ENCODE measurements around the gene ATAD1. TPM values are rescaled to one million over a fixed set of nuclear protein-coding genes. Genes with fewer than 3 reads are reported as not detected.
A peak's percentile ranks its signal among the peaks of the same experiment; 100 is the strongest.

The ATAD1 gene
- total RNA-seq, 1 donor from 2014 or later: 73.7 TPM

GRCh38 chr10:87724789-87725188 is 93.2 kb downstream of the ATAD1 start:
- DNase-seq (ENCODE audit: low read depth) (no peak), FAIRE-seq (no peak)
- H3K27me3 ChIP-seq (ENCODE audit: control insufficient read depth, insufficient read depth, low read length): no peaks in the 10 kb centered on the region
- H3K4me3 ChIP-seq (ENCODE audit: low read depth, low read length): no peak overlapping the region
- H3K36me3 ChIP-seq (ENCODE audit: control insufficient read depth, insufficient read depth, low read length): no peaks in the 10 kb centered on the region
- TF ChIP-seq, protein P1, sequence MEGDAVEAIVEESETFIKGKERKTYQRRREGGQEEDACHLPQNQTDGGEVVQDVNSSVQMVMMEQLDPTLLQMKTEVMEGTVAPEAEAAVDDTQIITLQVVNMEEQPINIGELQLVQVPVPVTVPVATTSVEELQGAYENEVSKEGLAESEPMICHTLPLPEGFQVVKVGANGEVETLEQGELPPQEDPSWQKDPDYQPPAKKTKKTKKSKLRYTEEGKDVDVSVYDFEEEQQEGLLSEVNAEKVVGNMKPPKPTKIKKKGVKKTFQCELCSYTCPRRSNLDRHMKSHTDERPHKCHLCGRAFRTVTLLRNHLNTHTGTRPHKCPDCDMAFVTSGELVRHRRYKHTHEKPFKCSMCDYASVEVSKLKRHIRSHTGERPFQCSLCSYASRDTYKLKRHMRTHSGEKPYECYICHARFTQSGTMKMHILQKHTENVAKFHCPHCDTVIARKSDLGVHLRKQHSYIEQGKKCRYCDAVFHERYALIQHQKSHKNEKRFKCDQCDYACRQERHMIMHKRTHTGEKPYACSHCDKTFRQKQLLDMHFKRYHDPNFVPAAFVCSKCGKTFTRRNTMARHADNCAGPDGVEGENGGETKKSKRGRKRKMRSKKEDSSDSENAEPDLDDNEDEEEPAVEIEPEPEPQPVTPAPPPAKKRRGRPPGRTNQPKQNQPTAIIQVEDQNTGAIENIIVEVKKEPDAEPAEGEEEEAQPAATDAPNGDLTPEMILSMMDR (IDR thresholded peaks at IDR 0.05; ENCODE audit: insufficient read depth, low read length, severe bottlenecking): no peak

DNA sequence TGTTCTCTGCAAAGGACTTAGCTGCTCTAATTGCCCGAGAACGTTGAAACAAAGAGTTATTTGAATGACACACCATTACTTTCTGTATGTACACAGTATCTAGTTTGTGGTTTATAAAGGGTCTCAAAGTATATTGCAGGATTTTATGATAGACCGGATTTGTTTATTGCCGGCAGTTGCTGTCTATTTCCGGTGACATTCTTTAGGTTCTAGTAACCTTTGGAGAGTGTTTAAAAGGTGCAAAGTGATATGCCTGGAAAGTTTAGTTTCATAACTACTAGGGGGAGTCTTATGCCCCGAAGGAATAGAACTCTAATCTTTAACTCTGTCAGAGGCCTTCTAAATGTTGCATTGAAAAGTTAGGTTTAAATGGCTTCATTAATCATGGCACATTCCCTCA is 94.5 kb downstream of the ATAD1 start:
- peak; percentile 38 for DNase-seq (ENCODE audit: low read depth)
- TF ChIP-seq, protein P1 (IDR thresholded peaks at IDR 0.05; ENCODE audit: insufficient read depth, low read length, severe bottlenecking): no peak
- H3K4me3 ChIP-seq (ENCODE audit: low read depth, low read length): no peak overlapping the region
- no peaks in the 10 kb centered on the region for H3K36me3 ChIP-seq (ENCODE audit: control insufficient read depth, insufficient read depth, low read length)
- no peaks in the 10 kb centered on the region for H3K27me3 ChIP-seq (ENCODE audit: control insufficient read depth, insufficient read depth, low read length)
- FAIRE-seq: no peak

GRCh38 chr10:87722716-87723115 is 95.3 kb downstream of the ATAD1 start:
- TF ChIP-seq, protein P1 (IDR thresholded peaks at IDR 0.05; ENCODE audit: insufficient read depth, low read length, severe bottlenecking): no peak
- DNase-seq (ENCODE audit: low read depth) (no peak), FAIRE-seq (no peak)
- H3K27me3 ChIP-seq (ENCODE audit: control insufficient read depth, insufficient read depth, low read length): no peaks in the 10 kb centered on the region
- H3K36me3 ChIP-seq (ENCODE audit: control insufficient read depth, insufficient read depth, low read length): no peaks in the 10 kb centered on the region
- H3K4me3 ChIP-seq (ENCODE audit: low read depth, low read length): no peak overlapping the region

- Histone ChIP-seq H3K4me3 (ENCODE audit: low read depth, low read length) (no peak overlapping the region), H3K36me3 (ENCODE audit: control insufficient read depth, insufficient read depth, low read length) (no peaks in the 10 kb centered on the region), H3K27me3 (ENCODE audit: control insufficient read depth, insufficient read depth, low read length) (no peaks in the 10 kb centered on the region)
- DNase-seq (ENCODE audit: low read depth) (no peak), FAIRE-seq (no peak)
- TF ChIP-seq, protein P1 (IDR thresholded peaks at IDR 0.05; ENCODE audit: insufficient read depth, low read length, severe bottlenecking): no peak
These were observed 96.2 kb downstream of the ATAD1 start for GRCh38 chr10:87721781-87722180.

- no peak for DNase-seq (ENCODE audit: low read depth)
- no peak for FAIRE-seq
- TF ChIP-seq, protein P1 (IDR thresholded peaks at IDR 0.05; ENCODE audit: insufficient read depth, low read length, severe bottlenecking): no peak
These were observed 97.4 kb downstream of the ATAD1 start for GRCh38 chr10:87720665-87721064.

DNA sequence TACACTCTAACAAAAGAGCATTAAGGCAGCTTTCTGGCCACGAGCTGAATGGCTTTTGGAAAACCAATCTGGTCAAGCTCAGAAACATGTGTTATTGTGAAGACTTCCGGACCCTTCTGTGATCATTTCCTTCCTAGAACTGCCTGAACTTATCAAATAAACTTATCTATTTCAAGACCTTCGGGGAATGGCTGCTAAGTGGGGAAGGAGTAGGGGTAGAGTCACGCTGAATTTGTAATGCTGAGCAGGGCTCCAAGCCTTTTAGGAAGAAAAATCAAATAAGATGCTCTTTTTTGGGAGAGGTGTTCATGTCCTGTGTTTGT is 101.7 kb downstream of the ATAD1 start:
- Histone ChIP-seq H3K4me3 (ENCODE audit: low read depth, low read length) (no peak overlapping the region), H3K27me3 (ENCODE audit: control insufficient read depth, insufficient read depth, low read length) (no peaks in the 10 kb centered on the region), H3K36me3 (ENCODE audit: control insufficient read depth, insufficient read depth, low read length) (no peaks in the 10 kb centered on the region)
- FAIRE-seq (no peak), DNase-seq (ENCODE audit: low read depth) (no peak)
- TF ChIP-seq, protein P1 (IDR thresholded peaks at IDR 0.05; ENCODE audit: insufficient read depth, low read length, severe bottlenecking): no peak

More at GRCh38 chr10:87720665-87721064, 97.4 kb downstream of the ATAD1 start:
- H3K36me3 ChIP-seq (ENCODE audit: control insufficient read depth, insufficient read depth, low read length): no peaks in the 10 kb centered on the region
- H3K4me3 ChIP-seq (ENCODE audit: low read depth, low read length): no peak overlapping the region
- no peaks in the 10 kb centered on the region for H3K27me3 ChIP-seq (ENCODE audit: control insufficient read depth, insufficient read depth, low read length)

All from bronchial epithelial cell (primary cell).